Left lobe of liver (tissue), 2 donors: ENCODE data around the gene SLITRK5. TPM values are rescaled to one million over a fixed set of nuclear protein-coding genes. Genes with fewer than 3 reads are reported as not detected.
A peak's percentile ranks its signal among the peaks of the same experiment; 100 is the strongest.

Source experiments
- ATAC-seq: fragments of 200-7000 bp; cut with Tn5 transposase; one replicate; pipeline ENCODE4 v1.9.1; 2020; ENCODE audit warnings: mild to moderate bottlenecking, moderate library complexity
- DNase-seq: peaks from one replicate; pipeline ENCODE4 v3.0.0-alpha.2; 2020; ENCODE audit warnings: low spot score
- total RNA-seq: library from RNA; stranded (reverse); gene quantifications from one replicate; pipeline ENCODE4 v1.2.1, GENCODE V29; 2021
- donor health status: DM: no; HTN: no; CAD: no; lungs with moderate emphysema.
- donor health status: DM: no; HTN: yes; CAD: no.

Gene SLITRK5, protein sequence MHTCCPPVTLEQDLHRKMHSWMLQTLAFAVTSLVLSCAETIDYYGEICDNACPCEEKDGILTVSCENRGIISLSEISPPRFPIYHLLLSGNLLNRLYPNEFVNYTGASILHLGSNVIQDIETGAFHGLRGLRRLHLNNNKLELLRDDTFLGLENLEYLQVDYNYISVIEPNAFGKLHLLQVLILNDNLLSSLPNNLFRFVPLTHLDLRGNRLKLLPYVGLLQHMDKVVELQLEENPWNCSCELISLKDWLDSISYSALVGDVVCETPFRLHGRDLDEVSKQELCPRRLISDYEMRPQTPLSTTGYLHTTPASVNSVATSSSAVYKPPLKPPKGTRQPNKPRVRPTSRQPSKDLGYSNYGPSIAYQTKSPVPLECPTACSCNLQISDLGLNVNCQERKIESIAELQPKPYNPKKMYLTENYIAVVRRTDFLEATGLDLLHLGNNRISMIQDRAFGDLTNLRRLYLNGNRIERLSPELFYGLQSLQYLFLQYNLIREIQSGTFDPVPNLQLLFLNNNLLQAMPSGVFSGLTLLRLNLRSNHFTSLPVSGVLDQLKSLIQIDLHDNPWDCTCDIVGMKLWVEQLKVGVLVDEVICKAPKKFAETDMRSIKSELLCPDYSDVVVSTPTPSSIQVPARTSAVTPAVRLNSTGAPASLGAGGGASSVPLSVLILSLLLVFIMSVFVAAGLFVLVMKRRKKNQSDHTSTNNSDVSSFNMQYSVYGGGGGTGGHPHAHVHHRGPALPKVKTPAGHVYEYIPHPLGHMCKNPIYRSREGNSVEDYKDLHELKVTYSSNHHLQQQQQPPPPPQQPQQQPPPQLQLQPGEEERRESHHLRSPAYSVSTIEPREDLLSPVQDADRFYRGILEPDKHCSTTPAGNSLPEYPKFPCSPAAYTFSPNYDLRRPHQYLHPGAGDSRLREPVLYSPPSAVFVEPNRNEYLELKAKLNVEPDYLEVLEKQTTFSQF
- 0.03 TPM for total RNA-seq

- ATAC-seq (peak; percentile 98), DNase-seq (peak; percentile 63)
These were observed at the start of gene SLITRK5 for GRCh38 chr13:87671031-87671752. Gene SLITRK5 (plus strand): TSS chr13:87671371. CDS start chr13:87675389, 4,018 bp downstream.

DNA sequence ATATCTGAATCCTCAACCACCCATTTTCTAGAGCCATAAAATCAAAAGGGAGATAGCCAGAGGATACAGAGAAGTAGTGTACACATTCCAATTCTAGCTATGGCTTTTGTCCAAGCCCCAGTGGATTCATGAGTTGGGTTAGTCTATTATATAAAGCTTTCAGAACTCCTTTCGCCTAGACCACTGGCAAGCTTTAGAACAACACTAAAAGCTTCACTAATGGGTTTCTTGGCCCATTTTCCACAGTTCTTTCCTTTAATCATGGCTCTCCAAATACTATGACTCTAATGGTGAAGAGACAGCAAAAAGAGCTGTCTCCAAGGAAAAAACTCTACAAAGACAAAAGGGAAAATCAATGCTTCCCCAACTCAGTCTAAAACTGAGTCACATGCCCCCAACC is 48.2 kb upstream of the SLITRK5 start:
- DNase-seq (no peak), ATAC-seq (no peak)

DNA sequence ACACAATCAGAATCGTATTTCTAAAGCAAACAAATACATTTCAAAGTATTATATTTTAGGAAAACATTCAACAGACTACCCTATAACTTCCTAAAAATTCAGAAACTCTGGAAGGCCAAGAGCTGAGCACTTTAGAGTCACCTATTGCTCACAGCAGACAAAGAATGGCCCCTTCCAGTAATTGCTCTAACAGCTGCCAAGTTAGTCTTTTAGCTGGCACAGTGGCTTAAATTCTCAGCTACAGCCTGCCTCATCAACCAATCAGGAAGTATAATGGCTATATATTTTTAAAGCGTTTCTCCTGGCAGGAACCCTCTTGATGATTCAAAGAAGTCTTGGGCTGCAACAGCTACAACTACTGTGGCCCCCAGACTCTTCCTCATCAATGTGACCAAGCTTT is 14.9 kb upstream of the SLITRK5 start:
- ATAC-seq (no peak), DNase-seq (no peak)

- no peak for ATAC-seq
- no peak for DNase-seq
These were observed 9.7 kb upstream of the SLITRK5 start for GRCh38 chr13:87661471-87661870.

GRCh38 chr13:87666831-87667230 is 4.3 kb upstream of the SLITRK5 start:
- ATAC-seq: no peak

GRCh38 chr13:87667686-87668085 is 3.5 kb upstream of the SLITRK5 start:
- DNase-seq: no peak
- no peak for ATAC-seq

More at GRCh38 chr13:87666831-87667230, 4.3 kb upstream of the SLITRK5 start:
- no peak for DNase-seq

DNA sequence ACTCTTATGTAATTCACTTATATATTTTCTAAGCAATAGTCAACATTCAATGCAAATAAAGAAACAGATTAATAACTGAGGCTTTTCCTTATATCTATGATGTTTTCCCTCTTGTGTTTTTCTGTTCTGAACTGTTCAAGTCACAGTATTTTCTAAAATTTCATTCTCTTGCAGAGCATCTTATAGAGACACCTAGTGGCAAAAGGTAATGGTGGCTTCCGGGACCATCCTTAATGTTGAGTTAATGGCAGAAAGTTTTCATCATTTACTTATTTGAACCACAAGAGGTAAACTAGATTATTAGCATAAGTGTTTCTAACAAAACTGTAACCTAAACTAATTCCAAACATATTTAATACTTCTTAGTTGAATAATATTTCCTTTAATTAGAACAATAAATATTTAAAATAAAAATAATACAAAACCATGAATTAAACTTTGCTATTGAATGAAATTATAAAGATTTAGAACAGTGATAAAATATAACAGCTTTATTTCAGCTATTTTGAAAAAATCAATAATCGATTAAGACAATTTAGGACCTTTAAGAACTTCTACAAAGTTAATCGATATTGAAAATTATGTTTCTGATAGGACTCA is 1.7 kb upstream of the SLITRK5 start:
- ATAC-seq: peak; percentile 64
- no peak for DNase-seq

GRCh38 chr13:87671753-87672605 is 808 bp downstream of the SLITRK5 start:
- DNase-seq (no peak), ATAC-seq (peak; percentile 17)

DNA sequence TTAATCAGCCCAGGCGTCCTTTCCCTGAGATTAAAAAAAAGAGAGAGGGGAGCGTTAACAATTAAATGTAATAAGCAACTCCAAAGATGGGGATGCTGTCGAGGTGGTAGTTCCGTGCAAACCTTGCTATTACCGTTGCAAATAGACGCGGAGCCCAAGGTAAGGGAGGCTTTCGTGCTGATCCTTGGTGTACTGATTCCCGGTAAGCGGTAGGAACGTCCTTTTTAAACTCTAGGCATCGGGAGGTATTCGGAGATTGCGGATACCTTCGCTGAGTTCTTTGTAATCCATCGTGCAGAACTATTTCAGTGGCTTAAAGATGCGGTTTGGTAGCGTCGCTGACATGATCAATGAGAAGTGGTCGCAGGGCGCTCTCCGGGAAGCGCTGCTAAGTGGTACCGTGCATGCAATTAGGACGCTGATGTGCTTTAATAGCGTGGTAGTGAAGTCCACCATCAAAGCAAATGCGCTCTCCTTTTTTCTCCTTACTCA is 3.1 kb downstream of the SLITRK5 start:
- ATAC-seq (no peak), DNase-seq (no peak)

GRCh38 chr13:87675851-87676250 is 4.7 kb downstream of the SLITRK5 start:
- DNase-seq (no peak), ATAC-seq (no peak)

- no peak for DNase-seq
- ATAC-seq: no peak
These were observed 5.3 kb downstream of the SLITRK5 start for GRCh38 chr13:87676254-87677042.

GRCh38 chr13:87677043-87677495 is 5.9 kb downstream of the SLITRK5 start:
- no peak for DNase-seq
- no peak for ATAC-seq

DNA sequence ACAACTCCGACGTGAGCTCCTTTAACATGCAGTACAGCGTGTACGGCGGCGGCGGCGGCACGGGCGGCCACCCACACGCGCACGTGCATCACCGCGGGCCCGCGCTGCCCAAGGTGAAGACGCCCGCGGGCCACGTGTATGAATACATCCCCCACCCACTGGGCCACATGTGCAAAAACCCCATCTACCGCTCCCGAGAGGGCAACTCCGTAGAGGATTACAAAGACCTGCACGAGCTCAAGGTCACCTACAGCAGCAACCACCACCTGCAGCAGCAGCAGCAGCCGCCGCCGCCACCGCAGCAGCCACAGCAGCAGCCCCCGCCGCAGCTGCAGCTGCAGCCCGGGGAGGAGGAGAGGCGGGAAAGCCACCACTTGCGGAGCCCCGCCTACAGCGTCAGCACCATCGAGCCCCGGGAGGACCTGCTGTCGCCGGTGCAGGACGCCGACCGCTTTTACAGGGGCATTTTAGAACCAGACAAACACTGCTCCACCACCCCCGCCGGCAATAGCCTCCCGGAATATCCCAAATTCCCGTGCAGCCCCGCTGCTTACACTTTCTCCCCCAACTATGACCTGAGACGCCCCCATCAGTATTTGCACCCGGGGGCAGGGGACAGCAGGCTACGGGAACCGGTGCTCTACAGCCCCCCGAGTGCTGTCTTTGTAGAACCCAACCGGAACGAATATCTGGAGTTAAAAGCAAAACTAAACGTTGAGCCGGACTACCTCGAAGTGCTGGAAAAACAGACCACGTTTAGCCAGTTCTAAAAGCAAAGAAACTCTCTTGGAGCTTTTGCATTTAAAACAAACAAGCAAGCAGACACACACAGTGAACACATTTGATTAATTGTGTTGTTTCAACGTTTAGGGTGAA is 6.6 kb downstream of the SLITRK5 start:
- DNase-seq (no peak), ATAC-seq (peak; percentile 56)

GRCh38 chr13:87678372-87678752 is 7.2 kb downstream of the SLITRK5 start:
- no peak for DNase-seq
- ATAC-seq: no peak

GRCh38 chr13:87680298-87680697 is 9.1 kb downstream of the SLITRK5 start:
- DNase-seq (no peak), ATAC-seq (no peak)

- ATAC-seq (no peak), DNase-seq (no peak)
These were observed 13.9 kb downstream of the SLITRK5 start for GRCh38 chr13:87684850-87685742.

- DNase-seq: no peak
- ATAC-seq: no peak
These were observed 25.3 kb downstream of the SLITRK5 start for GRCh38 chr13:87696458-87696857.
